ENCODE results near the gene C15orf61. TPM values are rescaled to one million over a fixed set of nuclear protein-coding genes. Genes with fewer than 3 reads are reported as not detected.
A peak's percentile ranks its signal among the peaks of the same experiment; 100 is the strongest.

Gene C15orf61
- total RNA-seq, 1 experiment from 2014 or later = 3.9 TPM

- H3K4me2 ChIP-seq (ENCODE audit: low read length) = no peak overlapping the region
- H3F3A ChIP-seq (ENCODE audit: low read length, unreplicated experiment) = no peaks in the 10 kb centered on the region
- DNase-seq (no peak), ATAC-seq (no peak)
- H3K79me2 ChIP-seq (ENCODE audit: low read length) = no peaks in the 10 kb centered on the region
- H3K36me3 ChIP-seq (ENCODE audit: low read depth, low read length) = no peaks in the 10 kb centered on the region
- no peak overlapping the region for H3K9ac ChIP-seq (ENCODE audit: low read length)
- peaks cover 4% of the 10 kb centered on the region for H3K4me1 ChIP-seq (ENCODE audit: insufficient read depth, low read length)
- no peak overlapping the region for H2AFZ ChIP-seq (ENCODE audit: low read length)
- H3K27me3 ChIP-seq (ENCODE audit: low read length) = no peaks in the 10 kb centered on the region
- H3K4me3 ChIP-seq (ENCODE audit: low read length) = no peak overlapping the region
- H3K9me2 ChIP-seq (replicated peaks; ENCODE audit: low read length) = no peaks in the 10 kb centered on the region
- BruUV-seq (replicated peaks) = no TSS peak
- no peaks in the 10 kb centered on the region for H4K20me1 ChIP-seq (ENCODE audit: low read length)
- intact Hi-C loops (cut with micrococcal nuclease) = no loop called here
- no peaks in the 10 kb centered on the region for H3K9me3 ChIP-seq (ENCODE audit: low read length)
- ChIA-PET CTCF (no interaction called here), POLR2A (ENCODE audit: unreplicated experiment) (no interaction called here)
- no peak overlapping the region for H3K27ac ChIP-seq (ENCODE audit: low read length)
- TF ChIP-seq EZH2 (IDR thresholded peaks at IDR 0.05; ENCODE audit: low read length, unreplicated experiment) (no peak), EZH2phosphoT487 (IDR thresholded peaks at IDR 0.05; ENCODE audit: borderline replicate concordance, low read length) (no peak)
- TF ChIP-seq, protein P1, sequence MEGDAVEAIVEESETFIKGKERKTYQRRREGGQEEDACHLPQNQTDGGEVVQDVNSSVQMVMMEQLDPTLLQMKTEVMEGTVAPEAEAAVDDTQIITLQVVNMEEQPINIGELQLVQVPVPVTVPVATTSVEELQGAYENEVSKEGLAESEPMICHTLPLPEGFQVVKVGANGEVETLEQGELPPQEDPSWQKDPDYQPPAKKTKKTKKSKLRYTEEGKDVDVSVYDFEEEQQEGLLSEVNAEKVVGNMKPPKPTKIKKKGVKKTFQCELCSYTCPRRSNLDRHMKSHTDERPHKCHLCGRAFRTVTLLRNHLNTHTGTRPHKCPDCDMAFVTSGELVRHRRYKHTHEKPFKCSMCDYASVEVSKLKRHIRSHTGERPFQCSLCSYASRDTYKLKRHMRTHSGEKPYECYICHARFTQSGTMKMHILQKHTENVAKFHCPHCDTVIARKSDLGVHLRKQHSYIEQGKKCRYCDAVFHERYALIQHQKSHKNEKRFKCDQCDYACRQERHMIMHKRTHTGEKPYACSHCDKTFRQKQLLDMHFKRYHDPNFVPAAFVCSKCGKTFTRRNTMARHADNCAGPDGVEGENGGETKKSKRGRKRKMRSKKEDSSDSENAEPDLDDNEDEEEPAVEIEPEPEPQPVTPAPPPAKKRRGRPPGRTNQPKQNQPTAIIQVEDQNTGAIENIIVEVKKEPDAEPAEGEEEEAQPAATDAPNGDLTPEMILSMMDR (conservative IDR thresholded peaks at IDR 0.05; ENCODE audit: low read depth, low read length) = no peak
Measured at GRCh38 chr15:67515557-67515956, 5.4 kb upstream of the C15orf61 start.

DNA sequence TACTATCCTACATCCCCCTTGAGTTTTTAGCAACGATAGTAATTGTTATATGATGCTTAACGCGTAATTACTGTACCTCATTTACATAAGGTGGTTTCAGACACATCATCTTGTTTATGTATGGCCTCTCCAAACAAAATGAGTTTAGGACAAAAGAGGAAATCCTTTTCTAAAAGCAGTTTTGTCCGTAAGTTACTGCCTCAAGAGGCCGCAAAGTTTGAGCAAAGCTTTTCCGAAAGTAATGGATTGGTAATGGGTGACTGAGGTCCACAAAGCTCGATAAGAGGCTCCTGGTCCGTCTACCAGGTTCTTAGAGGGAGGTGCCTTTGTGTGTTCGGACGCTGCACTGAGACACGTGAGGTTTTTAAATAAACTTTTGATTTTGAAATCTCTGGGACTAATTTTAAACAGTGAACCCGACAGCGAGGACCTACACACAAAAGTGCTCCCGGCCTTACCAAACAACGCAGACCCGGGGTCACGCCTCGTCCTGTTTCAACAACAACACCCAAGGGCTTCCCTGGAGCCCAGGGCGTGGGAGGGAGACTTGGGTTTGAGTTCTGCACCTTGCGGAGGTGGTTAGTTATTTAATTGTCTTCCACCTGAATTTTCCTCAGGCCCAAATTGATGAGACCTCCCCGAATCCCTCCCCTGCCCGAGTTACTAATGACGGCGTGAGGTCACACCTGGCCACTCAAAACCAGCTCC, 456 bp upstream of the C15orf61 start:
- TSS peak; percentile 93 for BruUV-seq (replicated peaks)

More for the DNA sequence above, 456 bp upstream of the C15orf61 start:
- H2AFZ ChIP-seq (ENCODE audit: low read length) = peak overlapping the region; percentile 99
- H4K20me1 ChIP-seq (ENCODE audit: low read length) = peaks cover 22% of the 10 kb centered on the region
- CTCF ChIA-PET = interaction anchor here (0.6 kb wide), 1 partner anchor 49 kb away, joined by 3 read pairs; no protein-coding TSS in a partner anchor
- H3K4me1 ChIP-seq (ENCODE audit: insufficient read depth, low read length) = peaks cover 22% of the 10 kb centered on the region
- DNase-seq = no peak
- peak overlapping the region; percentile 97 for H3K4me2 ChIP-seq (ENCODE audit: low read length)
- no peaks in the 10 kb centered on the region for H3K27me3 ChIP-seq (ENCODE audit: low read length)
- H3K36me3 ChIP-seq (ENCODE audit: low read depth, low read length) = no peaks in the 10 kb centered on the region
- H3K9ac ChIP-seq (ENCODE audit: low read length) = peak overlapping the region; percentile 67
- no peaks in the 10 kb centered on the region for H3F3A ChIP-seq (ENCODE audit: low read length, unreplicated experiment)
- POLR2A ChIA-PET (ENCODE audit: unreplicated experiment) = interaction anchor here (0.5 to 0.7 kb wide), 3 partner anchors 11 to 321 kb away, joined by 3 read pairs; no protein-coding TSS in a partner anchor
- H3K9me2 ChIP-seq (replicated peaks; ENCODE audit: low read length) = no peaks in the 10 kb centered on the region
- H3K27ac ChIP-seq (ENCODE audit: low read length) = peak overlapping the region; percentile 50
- peak overlapping the region; percentile 92 for H3K4me3 ChIP-seq (ENCODE audit: low read length)
- H3K9me3 ChIP-seq (ENCODE audit: low read length) = no peaks in the 10 kb centered on the region
- ATAC-seq = peak; percentile 12
- intact Hi-C loops (cut with micrococcal nuclease) = no loop called here
- peaks cover 43% of the 10 kb centered on the region for H3K79me2 ChIP-seq (ENCODE audit: low read length)
- TF ChIP-seq, protein P1 (conservative IDR thresholded peaks at IDR 0.05; ENCODE audit: low read depth, low read length) = no peak
- no peak for TF ChIP-seq EZH2 (IDR thresholded peaks at IDR 0.05; ENCODE audit: low read length, unreplicated experiment)
- TF ChIP-seq EZH2phosphoT487 (IDR thresholded peaks at IDR 0.05; ENCODE audit: borderline replicate concordance, low read length) = no peak
